Panc1 (cell line): Measurements from ENCODE around the gene CIAO1. TPM values are rescaled to one million over a fixed set of nuclear protein-coding genes. Genes with fewer than 3 reads are reported as not detected.

Experiments
- ATAC-seq: fragments of 200-7000 bp; cut with Tn5 transposase; 2 replicates; pipeline ENCODE4 v1.9.1; 2020; ENCODE audit warnings: mild to moderate bottlenecking, moderate library complexity
- BruUV-seq: library from RNA; stranded (reverse); fragments of 400-500 nt; replicated peaks from 2 replicates; lab custom pipeline; 2021; lab: Mats Ljungman, UMichigan
- CTCF ChIA-PET: fragments of 300-600 bp; sonication (Branson Sonifier 250); formaldehyde crosslinking; loops from one replicate; lab custom pipeline; 2022; ENCODE audit warnings: antibody characterized with exemption; lab: Charles Lee
- POLR2A ChIA-PET: fragments of 300-600 bp; sonication (Branson Sonifier 250); formaldehyde crosslinking; loops from one replicate; lab custom pipeline; 2022; ENCODE audit warnings: antibody characterized with exemption; lab: Charles Lee
- DNase-seq: peaks from one replicate; pipeline ENCODE4 v3.0.0-alpha.2; 2010; ENCODE audit warnings: low read depth, low spot score
- H3K27ac ChIP-seq: 2 replicates; pipeline ENCODE4 v1.5.1; 2011; ENCODE audit warnings: mild to moderate bottlenecking, low read length, inconsistent platforms
- H3K27me3 ChIP-seq: fragments of 200-500 bp; sonication (Bioruptor generic); 2 replicates; pipeline ENCODE4 v1.6.0; 2014; ENCODE audit warnings: low read length, inconsistent platforms; ENCODE audit not compliant: control insufficient read depth, insufficient read depth
- H3K36me3 ChIP-seq: fragments of 200-500 bp; sonication (Bioruptor generic); 2 replicates; pipeline ENCODE4 v1.5.1; 2014; ENCODE audit warnings: inconsistent platforms, mild to moderate bottlenecking, low read length, moderate library complexity; ENCODE audit not compliant: control insufficient read depth, insufficient read depth
- H3K4me1 ChIP-seq: 2 replicates; pipeline ENCODE4 v1.5.1; 2011; ENCODE audit warnings: inconsistent platforms, mild to moderate bottlenecking, low read length, moderate library complexity; ENCODE audit not compliant: control insufficient read depth, insufficient read depth
- H3K4me3 ChIP-seq, 2 experiments: 2 replicates each; pipeline ENCODE4 v1.5.1; 2011 to 2012; ENCODE audit warnings: low read depth in 2 of 2, low read length in 2 of 2, mild to moderate bottlenecking in 2 of 2, inconsistent platforms in 1 of 2, moderate library complexity in 1 of 2
- H3K9me3 ChIP-seq: fragments of 200-500 bp; sonication (Bioruptor generic); 2 replicates; pipeline ENCODE4 v1.5.1; 2014; ENCODE audit warnings: low read depth, mild to moderate bottlenecking, inconsistent platforms, low read length, moderate library complexity; ENCODE audit not compliant: control insufficient read depth, insufficient read depth
- CTCF ChIP-seq: fragments of 450-650 bp; IDR thresholded peaks from 2 replicates; pipeline ENCODE4 v1.5.1; 2017; ENCODE audit warnings: mild to moderate bottlenecking
- POLR2AphosphoS5 ChIP-seq: IDR thresholded peaks from 2 replicates; pipeline ENCODE4 v1.6.1; 2012; ENCODE audit warnings: mild to moderate bottlenecking, low read depth, low read length, moderate library complexity
- REST ChIP-seq, 2 experiments: IDR thresholded peaks; 2 replicates each; pipeline ENCODE4 v1.6.1; 2011 to 2012; ENCODE audit warnings: low read depth in 2 of 2, control low read depth in 1 of 2, low read length in 1 of 2, mild to moderate bottlenecking in 1 of 2, moderate library complexity in 1 of 2; ENCODE audit not compliant: insufficient read depth in 1 of 2
- SIN3A ChIP-seq: IDR thresholded peaks from 2 replicates; pipeline ENCODE4 v1.6.1; 2012; ENCODE audit warnings: low read depth, mild to moderate bottlenecking, low read length, moderate library complexity, borderline replicate concordance; ENCODE audit not compliant: insufficient read depth
- in situ Hi-C: cut with HindIII; loops from 2 replicates; pipeline ENCODE4 v1.10.0; 2016; ENCODE audit warnings: low sequenced_read_pairs, low pct_unique_long_range_greater_than_20kb
- intact Hi-C: fragments of 100-400 bp; cut with micrococcal nuclease; formaldehyde crosslinking; loops from one replicate; pipeline ENCODE4 v1.10.0; 2022; ENCODE audit not compliant: unreplicated experiment
- total RNA-seq: library from RNA; stranded (reverse); gene quantifications from one replicate; pipeline ENCODE4 v1.2.1, GENCODE V29; 2021; ENCODE audit not compliant: unreplicated experiment

CIAO1 gene
- total RNA-seq, 1 experiment from 2014 or later = 85.5 TPM

GRCh38 chr2:96264656-96265348 lies 1.2 kb upstream of the CIAO1 start:
- ChIA-PET CTCF (no interaction called here), POLR2A (no interaction called here)
- no peaks in the 10 kb centered on the region for H3K9me3 ChIP-seq
- DNase-seq = no peak
- TF ChIP-seq REST (IDR thresholded peaks at IDR 0.05; ENCODE audit: insufficient read depth in 1 of 2, low read depth in 2 of 2, low read length in 1 of 2) (no peak), CTCF (peak; percentile 49)
- H3K4me3 ChIP-seq = peak overlapping the region; percentile 61 to 94
- H3K36me3 ChIP-seq = peaks cover 3% of the 10 kb centered on the region; the same call in 1 of the 2 replicates
- H3K4me1 ChIP-seq = peaks cover 40% of the 10 kb centered on the region
- peak overlapping the region; percentile 77 for H3K27ac ChIP-seq
- intact Hi-C loops = loop anchor here (5.0 kb wide), 1 partner anchor 58 kb away; the partner anchor contains the start of gene STARD7
- no peaks in the 10 kb centered on the region for H3K27me3 ChIP-seq
- no peak for ATAC-seq
- in situ Hi-C loops = loop anchor here (25.0 kb wide), 1 partner anchor 103 kb away; no protein-coding TSS in a partner anchor
- no TSS peak for BruUV-seq

- intact Hi-C loops (no loop called here), in situ Hi-C loops (loop anchor here (25.0 kb wide), 1 partner anchor 103 kb away; no protein-coding TSS in a partner anchor)
- H3K27me3 ChIP-seq = no peaks in the 10 kb centered on the region
- H3K27ac ChIP-seq = peak overlapping the region; percentile 77
- ATAC-seq (peak; percentile 35), DNase-seq (no peak)
- no peaks in the 10 kb centered on the region for H3K9me3 ChIP-seq
- peaks cover 34% of the 10 kb centered on the region for H3K4me1 ChIP-seq
- peaks cover 3% of the 10 kb centered on the region; the same call in 1 of the 2 replicates for H3K36me3 ChIP-seq
- H3K4me3 ChIP-seq = peak overlapping the region; percentile 61 to 94
- POLR2A ChIA-PET = no interaction called here
- BruUV-seq = no TSS peak
- CTCF ChIA-PET = no interaction called here
- TF ChIP-seq POLR2AphosphoS5 (no peak), SIN3A (no peak), CTCF (no peak)
Observed at GRCh38 chr2:96265349-96265839, 631 bp upstream of the CIAO1 start.
